Endothelial cell of umbilical vein (primary cell): ENCODE data around the gene MRC2. TPM values are rescaled to one million over a fixed set of nuclear protein-coding genes. Genes with fewer than 3 reads are reported as not detected.

Experiments used
- BruUV-seq: library from RNA; stranded (reverse); fragments of 400-500 nt; replicated peaks from 2 replicates; lab custom pipeline; 2021; lab: Mats Ljungman, UMichigan
- CTCF ChIA-PET: fragments of 300-600, 350-600 bp; sonication (Branson Sonifier 250); formaldehyde crosslinking; loops from one replicate; lab custom pipeline; 2021; ENCODE audit warnings: antibody characterized with exemption, inconsistent platforms; lab: Charles Lee
- POLR2A ChIA-PET: fragments of 300-600, 350-600 bp; sonication (Branson Sonifier 250); formaldehyde crosslinking; loops from one replicate; lab custom pipeline; 2021; ENCODE audit warnings: antibody characterized with exemption, inconsistent platforms; lab: Charles Lee
- DNase-seq: peaks from one replicate; pipeline ENCODE4 v3.0.0-alpha.2; 2011; ENCODE audit warnings: low read depth, low spot score
- FAIRE-seq: peaks from 2 replicates; lab custom pipeline; 2011; peaks lifted over from hg19 to GRCh38; lab: Jason Lieb, UNC
- H2AFZ ChIP-seq: 2 replicates; pipeline ENCODE4 v1.6.0; 2012; ENCODE audit warnings: low read depth, low read length, control low read depth, inconsistent platforms
- H3K27ac ChIP-seq: 2 replicates; pipeline ENCODE4 v1.5.1; 2011; ENCODE audit warnings: low read depth, mild to moderate bottlenecking, control low read depth, low read length, moderate library complexity; ENCODE audit not compliant: insufficient read depth
- H3K27me3 ChIP-seq, 2 experiments: 2 replicates each; pipeline versions ENCODE4 v1.6.0 to v1.6.1; 2011; ENCODE audit warnings: low read length in 2 of 2, mixed read lengths in 1 of 2; ENCODE audit not compliant: control insufficient read depth in 2 of 2, insufficient read depth in 2 of 2
- H3K36me3 ChIP-seq, 2 experiments: 2 replicates in 1 of 2; 3 replicates in 1 of 2; pipeline ENCODE4 v1.5.1; 2011; ENCODE audit warnings: low read length in 2 of 2, mild to moderate bottlenecking in 1 of 2, moderate library complexity in 1 of 2; ENCODE audit not compliant: control insufficient read depth in 2 of 2, insufficient read depth in 2 of 2; ENCODE audit errors: extremely low read depth in 1 of 2
- H3K4me1 ChIP-seq: 3 replicates; pipeline ENCODE4 v1.5.1; 2011; ENCODE audit warnings: mild to moderate bottlenecking, low read length; ENCODE audit not compliant: control insufficient read depth, insufficient read depth; ENCODE audit errors: extremely low read depth
- H3K4me2 ChIP-seq: 2 replicates; pipeline ENCODE4 v1.6.1; 2011; ENCODE audit warnings: low read length, control low read depth, mixed read lengths; ENCODE audit not compliant: insufficient read depth
- H3K4me3 ChIP-seq, 3 experiments: fragments of 200-600 bp in 1 of 3; sonication (generic), shearing (Covaris generic) in 1 of 3; replicated peaks in 1 of 3; 2 replicates each; pipeline ENCODE4 v1.5.1; 2011 to 2016; ENCODE audit warnings: control low read depth in 3 of 3, low read length in 3 of 3, mild to moderate bottlenecking in 2 of 3, inconsistent platforms in 1 of 3, low read depth in 1 of 3, moderate library complexity in 1 of 3; ENCODE audit not compliant: insufficient read depth in 1 of 3
- H3K79me2 ChIP-seq: 2 replicates; pipeline ENCODE4 v1.6.0; 2012; ENCODE audit warnings: low read length, inconsistent platforms; ENCODE audit not compliant: control insufficient read depth, insufficient read depth
- H3K9ac ChIP-seq: replicated peaks from 2 replicates; pipeline ENCODE3; 2011; ENCODE audit warnings: low read length, control low read depth; ENCODE audit not compliant: insufficient read depth; ENCODE audit errors: extremely low read depth
- H3K9me1 ChIP-seq: replicated peaks from 3 replicates; pipeline ENCODE4 v1.6.0; 2011; ENCODE audit warnings: mild to moderate bottlenecking, low read length; ENCODE audit not compliant: control insufficient read depth, insufficient read depth; ENCODE audit errors: extremely low read depth
- H3K9me3 ChIP-seq: replicated peaks from 2 replicates; pipeline ENCODE4 v1.5.1; 2012; ENCODE audit warnings: low read length, inconsistent platforms; ENCODE audit not compliant: control insufficient read depth, insufficient read depth
- H4K20me1 ChIP-seq: replicated peaks from 2 replicates; pipeline ENCODE3; 2011; ENCODE audit warnings: mild to moderate bottlenecking, low read length; ENCODE audit not compliant: control insufficient read depth, insufficient read depth; ENCODE audit errors: extremely low read depth
- CTCF ChIP-seq, 2 donors: IDR thresholded peaks; 1 replicate in 1 of 2; 2 replicates in 1 of 2; pipeline ENCODE4 v1.5.1; 2011; ENCODE audit warnings: low read length in 2 of 2, mild to moderate bottlenecking in 2 of 2, moderate library complexity in 2 of 2, control low read depth in 1 of 2, inconsistent platforms in 1 of 2, low read depth in 1 of 2; ENCODE audit not compliant: insufficient read depth in 1 of 2; ENCODE audit errors: extremely low read depth in 1 of 2
- EZH2 ChIP-seq: IDR thresholded peaks from 2 replicates; pipeline ENCODE4 v1.6.1; 2012; ENCODE audit warnings: borderline replicate concordance, low read depth, mild to moderate bottlenecking, moderate library complexity, low read length, inconsistent platforms; ENCODE audit not compliant: severe bottlenecking
- FOS ChIP-seq: IDR thresholded peaks from 2 replicates; pipeline ENCODE4 v1.6.1; 2011; ENCODE audit warnings: mild to moderate bottlenecking, low read length, moderate library complexity, borderline replicate concordance; ENCODE audit not compliant: insufficient read depth
- GATA2 ChIP-seq: IDR thresholded peaks from 2 replicates; pipeline ENCODE4 v1.7.0; 2011; ENCODE audit warnings: low read depth, mild to moderate bottlenecking, moderate library complexity, mixed read lengths, low read length; ENCODE audit not compliant: insufficient read length, insufficient read depth
- JUN ChIP-seq: IDR thresholded peaks from 2 replicates; pipeline ENCODE4 v1.6.1; 2011; ENCODE audit warnings: borderline replicate concordance, low read depth; ENCODE audit not compliant: insufficient read length, insufficient read depth
- MAX ChIP-seq: IDR thresholded peaks from 2 replicates; pipeline ENCODE4 v1.6.1; 2011; ENCODE audit not compliant: insufficient read depth, insufficient read length
- MYC ChIP-seq: IDR thresholded peaks from one replicate; pipeline ENCODE4 v1.6.1; 2011; ENCODE audit warnings: mild to moderate bottlenecking, low read depth, low read length
- POLR2A ChIP-seq: IDR thresholded peaks from 2 replicates; pipeline ENCODE4 v1.6.1; 2012; ENCODE audit warnings: low read depth, mild to moderate bottlenecking, control low read depth, low read length
- POLR2AphosphoS5 ChIP-seq: IDR thresholded peaks from 2 replicates; pipeline ENCODE4 v1.6.1; 2012; ENCODE audit warnings: low read depth, mild to moderate bottlenecking, control low read depth, low read length, moderate library complexity; ENCODE audit not compliant: insufficient read depth
- dilution Hi-C: fragments of 300-500 bp; cut with MboI; formaldehyde crosslinking; loops from one replicate; pipeline ENCODE4 v1.15.0; 2019; ENCODE audit warnings: low sequenced_read_pairs; ENCODE audit not compliant: extremely low pct_ligation_motif_present
- intact Hi-C: fragments of 100-400 bp; cut with micrococcal nuclease; formaldehyde crosslinking; loops from one replicate; pipeline ENCODE4 v1.10.0; 2022
- polyA plus RNA-seq, 4 experiments: library from polyadenylated mRNA; depleted of rRNA in 3 of 4; stranded (reverse) in 3 of 4; unstranded in 1 of 4; fragments of >200 nt; gene quantifications; 2 replicates each; pipeline versions ENCODE4 v1.2.1 to v1.2.3, GENCODE V29; 2011 to 2012; ENCODE audit warnings: missing spikeins in 1 of 4
- total RNA-seq: library from RNA; stranded (reverse); gene quantifications from 2 replicates; pipeline ENCODE4 v1.2.3, GENCODE V29; 2021

The MRC2 gene
- total and polyA plus RNA-seq, 2 donors (not counting 3 experiments of a cell fraction or from before 2014, with no cell fraction given), result 30.6 to 52.7 TPM

GRCh38 chr17:62675260-62675659, 47.8 kb downstream of the MRC2 start:
- no peak overlapping the region for H3K27ac ChIP-seq
- BruUV-seq, result no TSS peak

More at GRCh38 chr17:62675260-62675659, 47.8 kb downstream of the MRC2 start:
- Histone ChIP-seq H3K9me1 (no peaks in the 10 kb centered on the region), H4K20me1 (no peaks in the 10 kb centered on the region), H3K4me1 (no peaks in the 10 kb centered on the region), H3K4me2 (no peak overlapping the region), H2AFZ (no peak overlapping the region), H3K79me2 (no peaks in the 10 kb centered on the region), H3K9ac (no peak overlapping the region), H3K4me3 (no peak overlapping the region), H3K36me3 (peaks cover 0 to 3% of the 10 kb centered on the region in 2 experiments), H3K9me3 (no peaks in the 10 kb centered on the region), H3K27me3 (no peaks in the 10 kb centered on the region)
- dilution Hi-C loops, result no loop called here
- intact Hi-C loops, result no loop called here
- DNase-seq (no peak), FAIRE-seq (no peak)
- TF ChIP-seq JUN (no peak), POLR2A (no peak), MYC (no peak), MAX (no peak), POLR2AphosphoS5 (no peak), EZH2 (no peak), CTCF (IDR thresholded peaks at IDR 0.05; ENCODE audit: extremely low read depth in 1 of 2, insufficient read depth in 1 of 2, low read depth in 1 of 2, low read length in 2 of 2) (no peak), FOS (no peak), GATA2 (no peak)
- CTCF ChIA-PET, result interaction anchor here (4.7 to 6.1 kb wide), 2 partner anchors 122 to 292 kb away, joined by 25 to 46 read pairs; partner anchors contain the start of gene TANC2
- POLR2A ChIA-PET, result no interaction called here
